HL-60 (cell line): Measurements from ENCODE around the gene CRYBA2.

Source experiments
- CTCF ChIP-seq: IDR thresholded peaks from one replicate; pipeline ENCODE4 v1.5.1; 2011; ENCODE audit warnings: low read length, control low read depth, inconsistent platforms; ENCODE audit not compliant: insufficient read depth
- POLR2AphosphoS5 ChIP-seq: IDR thresholded peaks from 2 replicates; pipeline ENCODE4 v1.6.1; 2012; ENCODE audit warnings: low read depth
- REST ChIP-seq: IDR thresholded peaks from 2 replicates; pipeline ENCODE4 v1.6.1; 2012; ENCODE audit warnings: low read depth; ENCODE audit not compliant: insufficient replicate concordance
- SPI1 ChIP-seq: IDR thresholded peaks from 2 replicates; pipeline ENCODE4 v1.6.1; 2012; ENCODE audit warnings: low read depth, mild to moderate bottlenecking, borderline replicate concordance

- TF ChIP-seq CTCF: no peak
- no peak for TF ChIP-seq POLR2AphosphoS5
- TF ChIP-seq REST: no peak
- TF ChIP-seq SPI1: no peak
Measured at GRCh38 chr2:218954541-218955300, 38.5 kb downstream of the CRYBA2 start.
